Activated T-cell treated with anti-CD3 and anti-CD28 coated beads, Interleukin-2, amount 50 U/mL, for 1 hour (primary cell): ENCODE data around the gene PCNA.
A peak's percentile ranks its signal among the peaks of the same experiment; 100 is the strongest.

Source experiments
- DNase-seq: peaks from one replicate; pipeline ENCODE4 v3.0.0-alpha.2; 2020

PCNA gene

DNA sequence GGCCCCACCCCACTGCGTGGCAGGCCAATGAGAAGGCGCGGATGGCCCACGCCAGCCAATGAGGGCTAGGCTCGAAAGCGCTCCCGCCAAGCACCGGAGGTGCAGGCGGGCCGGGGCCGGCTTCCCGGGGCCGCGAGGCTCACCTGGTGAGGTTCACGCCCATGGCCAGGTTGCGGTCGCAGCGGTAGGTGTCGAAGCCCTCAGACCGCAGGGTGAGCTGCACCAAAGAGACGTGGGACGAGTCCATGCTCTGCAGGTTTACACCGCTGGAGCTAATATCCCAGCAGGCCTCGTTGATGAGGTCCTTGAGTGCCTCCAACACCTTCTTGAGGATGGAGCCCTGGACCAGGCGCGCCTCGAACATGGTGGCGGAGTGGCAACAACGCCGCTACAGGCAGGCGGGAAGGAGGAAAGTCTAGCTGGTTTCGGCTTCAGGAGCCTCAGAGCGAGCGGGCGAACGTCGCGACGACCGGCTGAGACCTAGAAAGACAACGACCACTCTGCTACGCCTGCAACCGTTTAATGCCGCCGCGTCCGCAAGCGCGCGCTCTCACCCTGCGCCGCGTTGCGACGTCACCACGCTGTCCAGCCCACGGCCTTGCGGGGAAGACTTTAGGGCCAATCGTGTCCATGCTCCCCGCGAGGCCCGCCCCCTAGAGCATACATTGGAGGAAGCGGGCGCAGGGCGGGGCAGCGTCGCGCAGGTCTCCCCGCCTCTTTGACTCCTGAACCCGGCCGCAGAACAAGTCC is at the start of gene PCNA:
TSS of gene PCNA (minus strand) at position 524 of the 750 bp plus-strand sequence. CDS start at position 364, 160 bp downstream.
- peak; percentile 93 for DNase-seq

DNA sequence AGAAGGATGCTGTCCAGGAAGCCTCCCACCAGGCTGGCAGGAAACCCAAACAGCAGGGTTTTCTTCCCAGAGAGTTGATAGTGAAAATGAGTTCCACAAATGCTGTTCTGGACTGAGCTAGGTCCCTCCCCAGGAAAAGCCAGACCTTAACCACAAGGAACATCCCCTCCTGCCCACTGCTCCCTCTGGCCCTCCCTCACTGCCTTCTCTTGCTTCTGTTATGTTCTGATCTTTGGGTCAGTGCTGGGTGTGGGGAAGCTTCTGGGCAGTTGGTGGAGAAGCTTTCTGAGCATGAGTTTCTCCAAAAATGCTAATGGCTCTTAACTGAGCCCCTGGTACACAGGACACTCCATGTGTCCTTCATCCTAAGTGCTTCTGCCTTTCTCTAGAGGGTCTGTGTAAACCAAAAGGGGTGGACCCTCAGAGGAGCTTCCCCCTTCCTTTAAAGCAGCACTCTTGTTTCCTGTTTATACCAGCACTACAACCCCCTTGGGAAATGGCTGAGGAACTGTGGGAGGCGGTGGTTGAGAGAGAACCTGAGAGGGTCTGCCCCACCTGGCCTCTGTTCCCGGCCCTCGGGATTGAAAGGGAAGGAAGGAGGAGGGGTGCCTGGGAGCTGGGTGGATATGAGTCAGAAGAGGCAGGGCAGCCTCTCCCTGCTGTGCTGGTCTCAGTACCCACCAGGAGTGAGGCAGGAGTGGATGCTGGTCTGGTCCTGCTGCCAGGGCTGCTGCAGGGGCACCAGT is 49.1 kb upstream of the PCNA start:
- DNase-seq = no peak

DNA sequence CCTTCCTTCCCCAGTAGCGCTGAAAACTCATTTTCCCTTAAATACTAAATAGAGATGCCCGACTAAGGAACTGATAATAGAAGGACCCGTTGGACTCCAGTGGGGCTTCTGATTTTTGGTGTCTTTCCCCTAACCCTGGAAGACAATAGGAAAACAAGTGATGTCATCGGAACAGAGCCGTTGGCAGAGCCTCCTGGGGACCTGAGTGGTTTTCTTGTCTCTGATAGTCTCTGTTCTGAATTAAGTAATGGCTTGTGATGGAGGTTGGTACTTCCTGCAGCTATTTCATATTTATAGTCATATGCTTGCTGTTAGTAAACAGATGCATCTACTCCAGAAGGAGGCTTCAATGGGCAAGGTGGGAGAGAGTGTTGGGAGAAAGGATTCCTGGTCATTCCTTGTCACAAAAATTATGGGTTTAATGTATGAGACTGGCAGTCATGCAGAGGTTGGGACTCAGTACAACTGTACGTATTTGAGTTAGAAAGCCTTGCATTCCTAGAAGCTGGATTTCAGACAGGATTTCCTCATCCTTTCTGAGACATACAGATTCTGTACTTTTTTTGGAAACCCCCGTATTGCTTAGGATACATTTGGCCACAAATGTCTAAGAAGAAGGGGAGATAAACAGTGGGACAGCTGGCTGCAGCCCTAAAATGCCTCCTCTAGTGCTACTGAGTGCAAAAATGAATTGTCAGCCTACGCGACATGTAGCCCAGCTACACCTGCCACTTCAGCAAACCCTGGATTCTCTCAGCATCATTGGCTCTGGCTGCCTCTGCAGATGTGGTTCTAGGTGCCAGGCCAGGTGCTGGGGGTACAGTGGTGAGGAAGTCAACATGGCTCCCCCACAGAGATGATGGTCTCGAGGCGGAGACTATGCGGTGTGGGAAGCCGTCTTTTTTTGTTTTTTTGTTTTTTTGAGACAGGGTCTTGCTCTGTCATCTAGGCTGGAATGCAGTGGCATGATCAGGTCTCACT is 45.2 kb upstream of the PCNA start:
- no peak for DNase-seq

GRCh38 chr20:5161536-5162164 is 41.9 kb upstream of the PCNA start:
- DNase-seq = no peak

GRCh38 chr20:5160882-5161281 is 41.1 kb upstream of the PCNA start:
- DNase-seq = no peak

GRCh38 chr20:5159928-5160327 is 40.2 kb upstream of the PCNA start:
- no peak for DNase-seq

- no peak for DNase-seq
These were observed 37.1 kb upstream of the PCNA start for GRCh38 chr20:5156675-5157448.

- DNase-seq = no peak
These were observed 35.6 kb upstream of the PCNA start for GRCh38 chr20:5155404-5155803.

GRCh38 chr20:5154543-5154925 is 34.8 kb upstream of the PCNA start:
- no peak for DNase-seq

GRCh38 chr20:5153612-5154542 is 34.1 kb upstream of the PCNA start:
- DNase-seq = no peak

DNA sequence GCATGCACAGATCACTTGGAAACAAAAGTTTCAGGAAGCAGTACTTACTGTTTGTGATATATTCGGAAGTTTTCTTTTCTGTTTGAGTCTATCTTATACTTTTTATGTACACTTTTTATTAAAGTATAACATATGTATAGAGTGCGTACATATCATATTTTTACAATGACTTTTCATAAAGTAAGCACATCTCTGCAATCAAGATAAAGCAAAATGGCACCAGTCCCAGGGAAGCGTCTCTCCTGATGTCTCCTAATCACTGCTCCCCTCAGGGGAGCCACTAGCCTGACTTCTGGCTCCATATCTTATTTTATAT is 33.4 kb upstream of the PCNA start:
- no peak for DNase-seq

- no peak for DNase-seq
These were observed 30.7 kb upstream of the PCNA start for GRCh38 chr20:5150226-5151076.

DNA sequence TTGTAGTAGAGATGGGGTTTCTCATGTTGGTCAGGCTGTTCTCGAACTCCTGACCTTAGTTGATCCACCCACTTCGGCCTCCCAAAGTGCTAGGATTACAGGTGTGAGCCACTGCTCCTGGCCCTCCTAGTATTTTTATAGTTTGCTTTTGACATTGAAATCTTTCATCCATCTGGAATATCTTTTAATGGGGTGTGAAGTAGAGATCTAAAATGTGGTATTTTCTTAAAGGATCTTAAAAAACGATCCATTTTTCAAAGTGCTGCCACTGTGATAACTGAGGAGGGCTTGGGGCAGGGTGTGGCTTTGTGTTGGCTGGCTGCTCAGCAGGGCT is 30.1 kb upstream of the PCNA start:
- DNase-seq = no peak

DNA sequence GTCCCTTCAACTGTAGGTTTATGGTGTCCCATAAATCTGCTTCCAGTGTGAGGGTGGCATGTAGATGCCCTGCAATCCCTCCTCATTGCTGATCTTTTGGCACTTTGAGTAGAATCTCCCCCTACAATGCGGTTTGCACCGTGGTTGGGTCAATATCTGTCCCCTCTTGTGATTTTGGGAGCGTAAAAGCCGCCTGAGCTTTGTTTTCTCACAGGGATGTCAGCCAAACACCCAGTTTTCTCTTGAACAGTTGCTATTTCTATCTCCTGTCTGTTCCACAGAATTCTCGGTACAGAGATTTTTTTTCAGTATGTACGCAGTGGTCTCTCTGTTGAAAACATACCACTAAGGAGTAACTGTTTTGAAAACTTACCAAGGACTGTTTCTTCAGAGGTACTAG is 28.8 kb upstream of the PCNA start:
- DNase-seq = no peak

DNA sequence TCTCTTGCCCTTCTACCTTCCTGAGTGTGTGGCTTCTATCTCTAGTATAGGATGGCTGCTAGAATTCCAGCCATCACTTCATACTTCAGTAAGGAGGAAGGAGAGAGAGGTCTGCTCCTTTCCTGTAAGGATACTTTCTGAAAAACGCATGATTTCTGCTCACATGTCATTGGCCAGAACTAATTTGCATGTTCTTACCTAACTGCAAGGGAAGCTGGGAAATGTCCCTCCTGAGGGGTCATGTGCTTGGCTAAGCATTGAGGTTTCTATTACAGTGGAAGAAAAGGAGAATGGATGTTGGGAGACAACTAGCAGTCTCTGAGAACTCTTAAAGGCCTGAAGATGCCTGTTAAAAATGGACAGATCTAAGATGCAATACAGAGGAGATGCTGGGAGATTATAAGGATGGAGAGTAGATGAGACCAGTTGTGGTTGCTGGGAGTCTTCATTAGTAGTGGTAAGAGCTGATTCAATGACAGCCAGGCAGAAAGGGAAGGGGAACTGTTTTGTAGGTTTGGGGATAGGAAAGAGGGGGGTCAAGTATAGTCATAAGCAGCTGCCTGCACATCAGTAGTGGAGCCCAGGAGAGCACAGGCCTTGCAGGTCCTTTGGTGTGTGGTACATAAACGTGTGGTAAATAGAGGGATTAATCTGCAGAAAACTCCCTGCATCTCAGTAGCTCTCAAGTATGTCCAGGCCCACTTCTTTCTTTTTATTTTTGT is 27.3 kb upstream of the PCNA start:
- DNase-seq = no peak

- no peak for DNase-seq
These were observed 26.4 kb upstream of the PCNA start for GRCh38 chr20:5146099-5146668.

GRCh38 chr20:5145365-5146098 is 25.8 kb upstream of the PCNA start:
- DNase-seq = no peak

DNA sequence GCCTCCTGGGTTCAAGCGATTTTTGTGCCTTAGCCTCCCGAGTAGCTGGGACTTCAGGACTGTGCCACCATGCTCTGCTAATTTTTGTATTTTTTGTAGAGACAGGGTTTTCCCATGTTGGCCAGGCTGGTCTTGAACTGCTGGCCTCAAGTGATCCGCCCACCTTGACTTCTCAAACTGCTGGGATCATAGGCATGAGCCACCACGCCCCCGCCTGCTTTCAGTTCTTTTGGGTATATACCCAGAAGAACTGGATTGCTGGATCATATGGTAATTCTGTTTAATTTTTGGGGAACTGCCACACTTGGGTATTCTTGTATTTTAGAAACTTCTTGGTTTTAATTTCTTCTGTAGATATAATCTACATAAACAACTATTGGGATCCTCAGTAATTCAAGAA is 24.1 kb upstream of the PCNA start:
- no peak for DNase-seq
